Uterus (tissue), 2 donors: ENCODE results near the gene FSHB.

Source experiments
- POLR2A ChIP-seq, 2 donors: fragments of 450-650 bp; IDR thresholded peaks; one replicate each; pipeline ENCODE4 v1.6.1; 2016; ENCODE audit warnings: antibody characterized with exemption in 2 of 2, mild to moderate bottlenecking in 1 of 2, moderate library complexity in 1 of 2
- TF ChIP-seq, protein P1 (sequence below), 4 experiments: fragments of 200-600 bp in 2 of 4; fragments of 450-650 bp in 2 of 4; sonication (generic) in 2 of 4; IDR thresholded peaks; one replicate each; pipeline ENCODE4 v1.5.1; 2016 to 2019; ENCODE audit warnings: antibody characterized with exemption in 4 of 4, mild to moderate bottlenecking in 2 of 4, moderate library complexity in 1 of 4

GRCh38 chr11:30257058-30257457 lies 26.2 kb downstream of the FSHB start:
- no peak for TF ChIP-seq POLR2A (IDR thresholded peaks at IDR 0.05)
- TF ChIP-seq, protein P1, sequence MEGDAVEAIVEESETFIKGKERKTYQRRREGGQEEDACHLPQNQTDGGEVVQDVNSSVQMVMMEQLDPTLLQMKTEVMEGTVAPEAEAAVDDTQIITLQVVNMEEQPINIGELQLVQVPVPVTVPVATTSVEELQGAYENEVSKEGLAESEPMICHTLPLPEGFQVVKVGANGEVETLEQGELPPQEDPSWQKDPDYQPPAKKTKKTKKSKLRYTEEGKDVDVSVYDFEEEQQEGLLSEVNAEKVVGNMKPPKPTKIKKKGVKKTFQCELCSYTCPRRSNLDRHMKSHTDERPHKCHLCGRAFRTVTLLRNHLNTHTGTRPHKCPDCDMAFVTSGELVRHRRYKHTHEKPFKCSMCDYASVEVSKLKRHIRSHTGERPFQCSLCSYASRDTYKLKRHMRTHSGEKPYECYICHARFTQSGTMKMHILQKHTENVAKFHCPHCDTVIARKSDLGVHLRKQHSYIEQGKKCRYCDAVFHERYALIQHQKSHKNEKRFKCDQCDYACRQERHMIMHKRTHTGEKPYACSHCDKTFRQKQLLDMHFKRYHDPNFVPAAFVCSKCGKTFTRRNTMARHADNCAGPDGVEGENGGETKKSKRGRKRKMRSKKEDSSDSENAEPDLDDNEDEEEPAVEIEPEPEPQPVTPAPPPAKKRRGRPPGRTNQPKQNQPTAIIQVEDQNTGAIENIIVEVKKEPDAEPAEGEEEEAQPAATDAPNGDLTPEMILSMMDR (IDR thresholded peaks at IDR 0.05): no peak
